HepG2 (cell line): ENCODE measurements around the gene GPR155. TPM values are rescaled to one million over a fixed set of nuclear protein-coding genes. Genes with fewer than 3 reads are reported as not detected.

Experiments used
- ATF1 ChIP-seq: IDR thresholded peaks from 2 replicates; pipeline ENCODE4 v1.6.1; 2016; ENCODE audit warnings: mild to moderate bottlenecking, control low read depth
- ELF3 ChIP-seq: IDR thresholded peaks from 2 replicates; pipeline ENCODE4 v1.6.1; 2016; ENCODE audit warnings: missing genetic modification reagents, missing compliant biosample characterization
- ETV5 ChIP-seq: IDR thresholded peaks from 2 replicates; pipeline ENCODE4 v1.6.1; 2018; ENCODE audit warnings: missing biosample characterization, missing genetic modification reagents, inconsistent platforms, borderline replicate concordance
- ETV6 ChIP-seq: sonication (generic); formaldehyde crosslinking; conservative IDR thresholded peaks from 2 replicates; pipeline ENCODE4 v1.4.0; 2020; ENCODE audit warnings: missing genetic modification reagents
- FOXA3 ChIP-seq: IDR thresholded peaks from 2 replicates; pipeline ENCODE4 v1.6.1; 2016; ENCODE audit warnings: missing genetic modification reagents, missing compliant biosample characterization
- MBNL3 ChIP-seq: fragments of 250-450 bp; sonication (Bioruptor Pico); conservative IDR thresholded peaks from 2 replicates; pipeline ENCODE4 v1.8.0; 2022; ENCODE audit warnings: mild to moderate bottlenecking, inconsistent platforms
- NFIC ChIP-seq: IDR thresholded peaks from 2 replicates; pipeline ENCODE4 v1.6.1; 2012; ENCODE audit warnings: mild to moderate bottlenecking, low read length, inconsistent platforms
- NKX3-1 ChIP-seq: sonication (generic); formaldehyde crosslinking; IDR thresholded peaks from 2 replicates; pipeline ENCODE4 v1.5.0; 2020; ENCODE audit warnings: missing genetic modification reagents
- NPAS2 ChIP-seq: sonication (generic); formaldehyde crosslinking; IDR thresholded peaks from 2 replicates; pipeline ENCODE4 v1.8.0; 2022; ENCODE audit warnings: mild to moderate bottlenecking, missing genetic modification reagents, borderline replicate concordance
- POLR2G ChIP-seq: fragments of 200-400 bp; formaldehyde crosslinking; IDR thresholded peaks from 2 replicates; pipeline ENCODE4 v1.6.1; 2018; ENCODE audit warnings: mild to moderate bottlenecking, low read depth, low read length, moderate library complexity
- PPARG ChIP-seq: conservative IDR thresholded peaks from 2 replicates; pipeline ENCODE4 v1.6.1; 2016; ENCODE audit warnings: missing biosample characterization, missing genetic modification reagents
- RNF2 ChIP-seq: fragments of 450-650 bp; conservative IDR thresholded peaks from 2 replicates; pipeline ENCODE4 v1.6.1; 2016; ENCODE audit warnings: low read depth
- SAP130 ChIP-seq: IDR thresholded peaks from 2 replicates; pipeline ENCODE4 v1.6.1; 2016; ENCODE audit warnings: low read depth
- SNAI1 ChIP-seq: sonication (generic); formaldehyde crosslinking; IDR thresholded peaks from 2 replicates; pipeline ENCODE4 v1.5.0; 2020; ENCODE audit warnings: mild to moderate bottlenecking, missing genetic modification reagents, borderline replicate concordance
- TOPORS ChIP-seq: sonication (generic); formaldehyde crosslinking; IDR thresholded peaks from 2 replicates; pipeline ENCODE4 v1.8.0; 2023; ENCODE audit warnings: mild to moderate bottlenecking, missing genetic modification reagents
- XBP1 ChIP-seq: sonication (generic); formaldehyde crosslinking; IDR thresholded peaks from 2 replicates; pipeline ENCODE4 v1.5.0; 2020; ENCODE audit warnings: missing genetic modification reagents
- YY1 ChIP-seq: IDR thresholded peaks from 2 replicates; pipeline ENCODE4 v1.6.1; 2011; ENCODE audit warnings: low read length, low read depth, moderate library complexity, mild to moderate bottlenecking; ENCODE audit not compliant: insufficient read depth, insufficient replicate concordance
- ZFY ChIP-seq: sonication (generic); formaldehyde crosslinking; IDR thresholded peaks from 2 replicates; pipeline ENCODE4 v1.4.0; 2020; ENCODE audit warnings: missing genetic modification reagents
- ZNF251 ChIP-seq: sonication (generic); formaldehyde crosslinking; IDR thresholded peaks from 2 replicates; pipeline ENCODE4 v1.9.0; 2021; ENCODE audit warnings: mild to moderate bottlenecking, missing genetic modification reagents
- ZNF674 ChIP-seq: sonication (generic); formaldehyde crosslinking; IDR thresholded peaks from 2 replicates; pipeline ENCODE4 v1.5.0; 2020; ENCODE audit warnings: low read depth, mild to moderate bottlenecking, missing genetic modification reagents
- ZNF75D ChIP-seq: sonication (generic); formaldehyde crosslinking; IDR thresholded peaks from 2 replicates; pipeline ENCODE4 v1.8.1; 2023; ENCODE audit warnings: missing genetic modification reagents, mild to moderate bottlenecking, borderline replicate concordance
- ZNF761 ChIP-seq: sonication (generic); formaldehyde crosslinking; conservative IDR thresholded peaks from 2 replicates; pipeline ENCODE4 v1.4.0; 2020; ENCODE audit warnings: mild to moderate bottlenecking, missing genetic modification reagents
- ZNF83 ChIP-seq: sonication (generic); formaldehyde crosslinking; IDR thresholded peaks from 2 replicates; pipeline ENCODE4 v1.4.0; 2020; ENCODE audit warnings: missing genetic modification reagents, mild to moderate bottlenecking, borderline replicate concordance
- polyA plus RNA-seq, 8 experiments: library from polyadenylated mRNA; depleted of rRNA in 3 of 8; stranded (reverse) in 7 of 8; unstranded in 1 of 8; fragments of >200 nt; fragmentation: Illumina TruSeq in 4 of 8; extraction: Trizol in 4 of 8; gene quantifications; 2 replicates each; pipeline versions ENCODE4 v1.2.1 to v1.2.3, GENCODE V29; 2011 to 2016; ENCODE audit warnings: low read depth in 4 of 8, missing spikeins in 1 of 8, mixed read lengths in 1 of 8; ENCODE audit not compliant: insufficient read depth in 1 of 8
- total RNA-seq, 5 experiments: library from RNA; depleted of rRNA; stranded (reverse); fragments of >200 nt; fragmentation: Illumina TruSeq; extraction: Trizol; gene quantifications; 2 replicates each; pipeline ENCODE4 v1.2.3, GENCODE V29; 2016; ENCODE audit warnings: low read depth in 1 of 5
- TF ChIP-seq, protein P1 (sequence below): sonication (generic); formaldehyde crosslinking; IDR thresholded peaks from 2 replicates; pipeline ENCODE4 v1.5.1; 2020; ENCODE audit warnings: mild to moderate bottlenecking, missing genetic modification reagents, borderline replicate concordance
- TF ChIP-seq, protein P2 (sequence below): sonication (generic); formaldehyde crosslinking; IDR thresholded peaks from 2 replicates; pipeline ENCODE4 v1.4.0; 2020; ENCODE audit warnings: missing genetic modification reagents, mild to moderate bottlenecking, borderline replicate concordance
- TF ChIP-seq, protein P3 (sequence below): IDR thresholded peaks from 2 replicates; pipeline ENCODE4 v1.6.1; 2016; ENCODE audit warnings: low read depth, borderline replicate concordance
- TF ChIP-seq, protein P4 (sequence below): sonication (generic); formaldehyde crosslinking; IDR thresholded peaks from 2 replicates; pipeline ENCODE4 v1.4.0; 2020; ENCODE audit warnings: low read depth, mild to moderate bottlenecking, missing genetic modification reagents
- TF ChIP-seq, protein P5 (sequence below): sonication (generic); formaldehyde crosslinking; IDR thresholded peaks from 2 replicates; pipeline ENCODE4 v1.8.0; 2022; ENCODE audit warnings: mild to moderate bottlenecking, missing genetic modification reagents, moderate library complexity

The GPR155 gene
- total and polyA plus RNA-seq, 2 of the 13 experiments (the other 11 are each of a cell fraction or from before 2014, with no cell fraction given): 0.15 to 0.49 TPM

DNA sequence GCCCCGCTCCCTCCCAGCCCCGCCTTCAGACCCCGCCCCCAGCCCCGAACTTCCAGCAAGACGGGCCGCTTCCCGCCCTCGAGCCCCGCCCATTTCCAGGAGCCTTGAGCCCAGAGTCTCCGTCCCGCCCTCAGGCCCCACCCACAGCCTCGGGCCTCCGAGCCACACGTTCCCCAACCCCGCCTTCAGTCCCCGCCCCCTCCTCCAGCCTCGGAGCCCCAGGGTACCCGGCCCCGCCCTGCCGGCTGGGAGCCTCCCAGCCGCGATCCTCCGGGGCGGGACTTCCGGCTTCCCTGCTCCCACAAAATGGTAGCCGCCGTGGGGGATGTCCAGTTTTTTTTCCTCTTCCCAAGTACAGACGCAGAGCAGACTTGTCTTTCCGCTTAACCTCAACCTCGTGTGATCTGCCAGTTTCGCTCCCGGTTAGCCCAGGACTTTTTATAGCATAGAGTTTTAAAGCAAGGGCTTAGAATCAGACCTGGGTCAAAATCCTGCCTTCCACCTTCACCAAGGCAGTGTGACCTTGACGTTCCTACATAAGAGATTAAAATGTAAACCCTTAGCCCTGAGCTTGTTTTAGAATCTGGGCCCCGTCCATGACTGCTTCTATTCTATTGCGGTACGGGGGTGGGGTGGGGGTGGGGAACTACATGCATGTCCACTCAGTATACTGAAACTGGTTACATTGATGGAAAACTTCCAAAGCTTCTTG, 435 bp upstream of the GPR155 start (continued):
- TF ChIP-seq, protein P1, sequence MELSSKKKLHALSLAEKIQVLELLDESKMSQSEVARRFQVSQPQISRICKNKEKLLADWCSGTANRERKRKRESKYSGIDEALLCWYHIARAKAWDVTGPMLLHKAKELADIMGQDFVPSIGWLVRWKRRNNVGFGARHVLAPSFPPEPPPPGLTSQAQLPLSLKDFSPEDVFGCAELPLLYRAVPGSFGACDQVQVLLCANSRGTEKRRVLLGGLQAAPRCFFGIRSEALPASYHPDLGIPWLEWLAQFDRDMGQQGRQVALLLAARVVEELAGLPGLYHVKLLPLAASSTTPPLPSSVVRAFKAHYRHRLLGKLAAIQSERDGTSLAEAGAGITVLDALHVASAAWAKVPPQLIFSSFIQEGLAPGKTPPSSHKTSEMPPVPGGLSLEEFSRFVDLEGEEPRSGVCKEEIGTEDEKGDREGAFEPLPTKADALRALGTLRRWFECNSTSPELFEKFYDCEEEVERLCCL (CRISPR knock-in tag): no peak
- no peak for TF ChIP-seq ZNF251 (CRISPR knock-in tag)
- peak; percentile 93 for TF ChIP-seq YY1
- TF ChIP-seq, protein P2, sequence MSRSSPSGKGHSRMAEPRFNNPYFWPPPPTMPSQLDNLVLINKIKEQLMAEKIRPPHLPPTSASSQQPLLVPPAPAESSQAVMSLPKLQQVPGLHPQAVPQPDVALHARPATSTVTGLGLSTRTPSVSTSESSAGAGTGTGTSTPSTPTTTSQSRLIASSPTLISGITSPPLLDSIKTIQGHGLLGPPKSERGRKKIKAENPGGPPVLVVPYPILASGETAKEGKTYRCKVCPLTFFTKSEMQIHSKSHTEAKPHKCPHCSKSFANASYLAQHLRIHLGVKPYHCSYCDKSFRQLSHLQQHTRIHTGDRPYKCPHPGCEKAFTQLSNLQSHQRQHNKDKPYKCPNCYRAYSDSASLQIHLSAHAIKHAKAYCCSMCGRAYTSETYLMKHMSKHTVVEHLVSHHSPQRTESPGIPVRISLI (CRISPR knock-in tag): peak; percentile 76
- no peak for TF ChIP-seq ZNF83 (CRISPR knock-in tag)
- TF ChIP-seq TOPORS: no peak
- TF ChIP-seq RNF2: no peak
- no peak; the same call in 1 of the 2 replicates for TF ChIP-seq ATF1 (CRISPR knock-in tag)
- TF ChIP-seq ZNF75D: no peak
- no peak for TF ChIP-seq ZFY (CRISPR knock-in tag)
- TF ChIP-seq NFIC: no peak
- TF ChIP-seq ZNF761: no peak
- TF ChIP-seq ETV5 (CRISPR knock-in tag): peak; percentile 53; the same call in 1 of the 2 replicates
- TF ChIP-seq SNAI1 (CRISPR knock-in tag): no peak
- TF ChIP-seq NPAS2 (CRISPR knock-in tag): no peak
- no peak for TF ChIP-seq XBP1
- peak; percentile 96 for TF ChIP-seq MBNL3 (CRISPR knock-in tag)
- TF ChIP-seq, protein P3, sequence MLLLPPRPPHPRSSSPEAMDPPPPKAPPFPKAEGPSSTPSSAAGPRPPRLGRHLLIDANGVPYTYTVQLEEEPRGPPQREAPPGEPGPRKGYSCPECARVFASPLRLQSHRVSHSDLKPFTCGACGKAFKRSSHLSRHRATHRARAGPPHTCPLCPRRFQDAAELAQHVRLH (CRISPR knock-in tag): no peak
- TF ChIP-seq ZNF674 (CRISPR knock-in tag): no peak
- TF ChIP-seq FOXA3 (CRISPR knock-in tag): peak; percentile 32; the same call in 1 of the 2 replicates
- peak; percentile 51 for TF ChIP-seq ELF3 (CRISPR knock-in tag)
- TF ChIP-seq, protein P4, sequence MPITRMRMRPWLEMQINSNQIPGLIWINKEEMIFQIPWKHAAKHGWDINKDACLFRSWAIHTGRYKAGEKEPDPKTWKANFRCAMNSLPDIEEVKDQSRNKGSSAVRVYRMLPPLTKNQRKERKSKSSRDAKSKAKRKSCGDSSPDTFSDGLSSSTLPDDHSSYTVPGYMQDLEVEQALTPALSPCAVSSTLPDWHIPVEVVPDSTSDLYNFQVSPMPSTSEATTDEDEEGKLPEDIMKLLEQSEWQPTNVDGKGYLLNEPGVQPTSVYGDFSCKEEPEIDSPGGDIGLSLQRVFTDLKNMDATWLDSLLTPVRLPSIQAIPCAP (CRISPR knock-in tag): no peak
- TF ChIP-seq, protein P5, sequence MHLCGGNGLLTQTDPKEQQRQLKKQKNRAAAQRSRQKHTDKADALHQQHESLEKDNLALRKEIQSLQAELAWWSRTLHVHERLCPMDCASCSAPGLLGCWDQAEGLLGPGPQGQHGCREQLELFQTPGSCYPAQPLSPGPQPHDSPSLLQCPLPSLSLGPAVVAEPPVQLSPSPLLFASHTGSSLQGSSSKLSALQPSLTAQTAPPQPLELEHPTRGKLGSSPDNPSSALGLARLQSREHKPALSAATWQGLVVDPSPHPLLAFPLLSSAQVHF (CRISPR knock-in tag): no peak
- peak; percentile 34; the same call in 1 of the 2 replicates for TF ChIP-seq SAP130 (CRISPR knock-in tag)
- no peak for TF ChIP-seq NKX3-1 (CRISPR knock-in tag)
- peak; percentile 81 for TF ChIP-seq POLR2G
- no peak for TF ChIP-seq ETV6 (CRISPR knock-in tag)
- TF ChIP-seq PPARG (CRISPR knock-in tag): no peak
